SU-DHL-6 (cell line): ENCODE measurements around the gene BLOC1S5.

Experiments used
- H2AFZ ChIP-seq: fragments of 200-600 bp; sonication (generic); 2 replicates; pipeline ENCODE4 v1.6.1; 2014; ENCODE audit warnings: low read depth, mild to moderate bottlenecking, moderate library complexity, mixed read lengths, antibody characterized with exemption, low read length; ENCODE audit not compliant: severe bottlenecking
- H3F3A ChIP-seq: fragments of 200-600 bp; shearing (Covaris generic); 2 replicates; pipeline ENCODE4 v1.6.0; 2016; ENCODE audit warnings: antibody characterized with exemption, mild to moderate bottlenecking; ENCODE audit not compliant: insufficient read depth
- H3K27ac ChIP-seq: fragments of 200-600 bp; sonication (generic); 2 replicates; pipeline ENCODE4 v1.5.1; 2016; ENCODE audit warnings: low read depth, mild to moderate bottlenecking, low read length, moderate library complexity, mixed read lengths
- H3K27me3 ChIP-seq: fragments of 200-600 bp; sonication (generic), shearing (Covaris generic); 2 replicates; pipeline ENCODE4 v1.6.0; 2014; ENCODE audit warnings: mild to moderate bottlenecking, low read length
- H3K36me3 ChIP-seq: fragments of 200-600 bp; sonication (generic); 2 replicates; pipeline ENCODE4 v1.6.1; 2014; ENCODE audit warnings: mild to moderate bottlenecking, low read length, mixed read lengths
- H3K4me2 ChIP-seq: fragments of 300-600, 200-600 bp; shearing (Covaris generic), sonication (generic); 2 replicates; pipeline ENCODE4 v1.6.0; 2014; ENCODE audit warnings: low read length, low read depth, mild to moderate bottlenecking; ENCODE audit not compliant: poor library complexity, severe bottlenecking
- H3K4me3 ChIP-seq: fragments of 200-600 bp; sonication (generic); 2 replicates; pipeline ENCODE4 v1.5.1; 2014; ENCODE audit warnings: antibody characterized with exemption, low read length, mild to moderate bottlenecking, mixed read lengths; ENCODE audit not compliant: insufficient read depth, poor library complexity, severe bottlenecking
- H3K79me2 ChIP-seq: fragments of 200-600 bp; sonication (generic); 2 replicates; pipeline ENCODE4 v1.6.1; 2014; ENCODE audit warnings: mild to moderate bottlenecking, low read length, moderate library complexity; ENCODE audit not compliant: insufficient read depth
- H3K9ac ChIP-seq: fragments of 200-600 bp; sonication (generic); 2 replicates; pipeline ENCODE4 v1.7.0; 2014; ENCODE audit warnings: mild to moderate bottlenecking, low read length
- H3K9me2 ChIP-seq: fragments of 200-600 bp; sonication (generic); replicated peaks from 2 replicates; pipeline ENCODE4 v1.6.1; 2014; ENCODE audit warnings: low read length; ENCODE audit not compliant: insufficient read depth
- H3K9me3 ChIP-seq: fragments of 200-600 bp; sonication (generic); 2 replicates; pipeline ENCODE4 v1.6.1; 2014; ENCODE audit warnings: low read length, mixed read lengths; ENCODE audit not compliant: insufficient read depth
- H4K20me1 ChIP-seq: fragments of 200-600 bp; sonication (generic); 2 replicates; pipeline ENCODE4 v1.6.1; 2014; ENCODE audit warnings: low read depth, mild to moderate bottlenecking, antibody characterized with exemption, low read length, moderate library complexity, mixed read lengths
- EZH2phosphoT487 ChIP-seq: fragments of 200-600 bp; sonication (generic), shearing (Covaris generic); conservative IDR thresholded peaks from 2 replicates; pipeline ENCODE4 v1.6.1; 2018; ENCODE audit warnings: mild to moderate bottlenecking, antibody characterized with exemption, low read length, moderate library complexity, mixed read lengths
- TF ChIP-seq, protein P1 (sequence below): fragments of 200-600 bp; sonication (generic); IDR thresholded peaks from one replicate; pipeline ENCODE4 v1.5.1; 2017; ENCODE audit warnings: antibody characterized with exemption, mild to moderate bottlenecking, low read length, moderate library complexity; ENCODE audit not compliant: insufficient read depth, poor library complexity, severe bottlenecking

Gene BLOC1S5

DNA sequence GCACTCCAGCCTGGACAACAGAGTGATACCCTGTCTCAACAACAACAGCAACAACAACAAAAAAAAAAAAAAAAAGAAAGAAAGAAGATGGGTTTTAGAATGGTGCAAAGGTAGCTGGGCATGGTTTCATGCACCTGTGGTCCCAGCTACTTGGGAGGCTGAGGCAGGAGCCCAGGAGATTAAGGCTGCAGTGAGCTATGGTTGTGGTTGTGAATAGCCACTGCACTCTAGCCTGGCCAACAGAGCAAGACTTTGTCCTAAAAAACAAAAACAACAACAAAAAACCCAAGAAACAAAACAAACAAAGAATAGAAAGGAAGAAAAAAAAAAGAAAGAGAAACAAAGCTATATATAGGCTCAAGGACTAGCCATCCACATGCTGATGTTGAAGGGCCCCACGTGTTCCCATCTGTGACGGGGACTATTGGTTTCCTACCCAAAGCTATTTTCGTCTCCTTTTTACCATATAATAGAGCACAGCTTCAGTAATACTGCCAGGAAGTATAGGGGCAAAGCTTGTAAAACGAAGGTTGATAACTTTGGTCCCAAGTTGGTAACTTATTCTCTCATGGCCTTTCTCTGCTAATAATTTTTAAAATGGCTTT lies 46.0 kb upstream of the BLOC1S5 start:
- Histone ChIP-seq H3K79me2 (no peaks in the 10 kb centered on the region), H3K4me3 (no peak overlapping the region), H3K36me3 (no peaks in the 10 kb centered on the region), H3K27me3 (no peaks in the 10 kb centered on the region), H3K4me2 (no peak overlapping the region), H3K9me2 (no peaks in the 10 kb centered on the region), H3K9ac (no peak overlapping the region), H3K9me3 (no peaks in the 10 kb centered on the region), H4K20me1 (no peaks in the 10 kb centered on the region), H3F3A (no peaks in the 10 kb centered on the region), H3K27ac (no peak overlapping the region), H2AFZ (no peak overlapping the region)
- no peak for TF ChIP-seq EZH2phosphoT487
- TF ChIP-seq, protein P1, sequence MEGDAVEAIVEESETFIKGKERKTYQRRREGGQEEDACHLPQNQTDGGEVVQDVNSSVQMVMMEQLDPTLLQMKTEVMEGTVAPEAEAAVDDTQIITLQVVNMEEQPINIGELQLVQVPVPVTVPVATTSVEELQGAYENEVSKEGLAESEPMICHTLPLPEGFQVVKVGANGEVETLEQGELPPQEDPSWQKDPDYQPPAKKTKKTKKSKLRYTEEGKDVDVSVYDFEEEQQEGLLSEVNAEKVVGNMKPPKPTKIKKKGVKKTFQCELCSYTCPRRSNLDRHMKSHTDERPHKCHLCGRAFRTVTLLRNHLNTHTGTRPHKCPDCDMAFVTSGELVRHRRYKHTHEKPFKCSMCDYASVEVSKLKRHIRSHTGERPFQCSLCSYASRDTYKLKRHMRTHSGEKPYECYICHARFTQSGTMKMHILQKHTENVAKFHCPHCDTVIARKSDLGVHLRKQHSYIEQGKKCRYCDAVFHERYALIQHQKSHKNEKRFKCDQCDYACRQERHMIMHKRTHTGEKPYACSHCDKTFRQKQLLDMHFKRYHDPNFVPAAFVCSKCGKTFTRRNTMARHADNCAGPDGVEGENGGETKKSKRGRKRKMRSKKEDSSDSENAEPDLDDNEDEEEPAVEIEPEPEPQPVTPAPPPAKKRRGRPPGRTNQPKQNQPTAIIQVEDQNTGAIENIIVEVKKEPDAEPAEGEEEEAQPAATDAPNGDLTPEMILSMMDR = no peak

GRCh38 chr6:8108759-8109539 lies 44.8 kb upstream of the BLOC1S5 start:
- no peak overlapping the region for H3K4me3 ChIP-seq
- no peak overlapping the region for H3K4me2 ChIP-seq
- H3K79me2 ChIP-seq = no peaks in the 10 kb centered on the region
- H4K20me1 ChIP-seq = no peaks in the 10 kb centered on the region
- H3K9ac ChIP-seq = no peak overlapping the region
- no peaks in the 10 kb centered on the region for H3K9me2 ChIP-seq
- no peaks in the 10 kb centered on the region for H3K9me3 ChIP-seq
- TF ChIP-seq, protein P1 = no peak
- TF ChIP-seq EZH2phosphoT487 = no peak
- no peak overlapping the region for H3K27ac ChIP-seq
- no peak overlapping the region for H2AFZ ChIP-seq
- no peaks in the 10 kb centered on the region for H3F3A ChIP-seq
- no peaks in the 10 kb centered on the region for H3K27me3 ChIP-seq
- no peaks in the 10 kb centered on the region for H3K36me3 ChIP-seq

DNA sequence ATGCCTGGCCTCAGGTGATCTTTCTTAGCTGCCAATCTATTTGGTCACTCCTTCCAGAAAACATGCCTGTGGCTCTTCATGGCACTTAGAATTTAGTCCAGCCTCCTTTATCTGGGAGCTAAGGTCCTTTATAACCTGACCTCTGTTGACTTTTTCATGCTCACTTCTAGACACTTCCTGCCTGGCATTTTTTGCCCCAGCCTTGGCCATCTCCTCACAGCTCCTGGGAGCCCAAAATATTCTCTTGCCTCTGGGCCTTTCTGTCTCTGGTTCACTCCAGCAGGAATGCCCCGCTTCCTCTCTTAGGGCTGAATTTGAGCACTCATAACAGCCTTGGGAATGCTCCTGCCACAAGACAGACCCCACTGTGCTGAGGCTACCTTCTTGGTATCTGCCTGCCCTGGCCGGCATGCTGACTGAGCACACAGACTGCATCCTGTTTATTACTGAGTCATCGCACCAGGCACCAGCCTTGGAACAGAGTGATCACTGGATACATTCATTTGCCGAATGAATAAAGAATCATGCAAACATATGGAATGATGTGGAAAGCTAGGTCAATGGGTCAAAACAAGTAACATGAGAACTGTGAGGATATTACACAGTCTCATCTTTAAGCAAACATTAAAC lies 44.0 kb upstream of the BLOC1S5 start:
- H3K9me3 ChIP-seq = no peaks in the 10 kb centered on the region
- no peak overlapping the region for H3K9ac ChIP-seq
- no peak overlapping the region for H3K4me3 ChIP-seq
- no peaks in the 10 kb centered on the region for H3K27me3 ChIP-seq
- no peaks in the 10 kb centered on the region for H4K20me1 ChIP-seq
- H3K9me2 ChIP-seq = no peaks in the 10 kb centered on the region
- TF ChIP-seq, protein P1 = no peak
- no peak for TF ChIP-seq EZH2phosphoT487
- no peaks in the 10 kb centered on the region for H3K36me3 ChIP-seq
- no peak overlapping the region for H3K27ac ChIP-seq
- H3F3A ChIP-seq = no peaks in the 10 kb centered on the region
- H3K4me2 ChIP-seq = no peak overlapping the region
- no peak overlapping the region for H2AFZ ChIP-seq
- no peaks in the 10 kb centered on the region for H3K79me2 ChIP-seq
